IPS-NIHi11 (cell line): ENCODE data around the gene SCN9A.
"Not testable (repeated sequence)": the region's sequence is repeated elsewhere in the genome, so short reads cannot be mapped to it uniquely, and the experiment has no call there.

ENCODE experiments used
- DNase-seq: peaks from one replicate; pipeline ENCODE4 v3.0.0; 2012; ENCODE audit warnings: mixed read lengths, low spot score

The SCN9A gene

DNA sequence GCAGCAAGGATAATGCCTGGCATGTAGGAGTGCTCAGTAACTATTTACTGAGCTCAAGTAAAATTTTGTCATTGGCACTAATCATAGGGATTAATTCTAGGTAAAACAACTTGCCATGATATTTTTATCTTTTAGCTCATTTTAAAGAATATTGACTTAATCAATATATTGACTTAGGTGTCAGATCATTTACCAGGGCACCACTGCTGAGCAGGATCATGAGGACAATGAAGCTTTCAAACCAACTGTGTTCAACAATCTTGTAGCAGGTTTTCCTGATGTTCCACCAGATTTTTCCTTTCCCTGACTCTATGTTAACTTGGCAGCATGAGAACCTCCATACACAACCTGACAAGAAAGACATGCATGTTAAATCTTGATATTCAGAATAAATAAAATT, 133.4 kb downstream of the SCN9A start:
- no peak for DNase-seq

DNA sequence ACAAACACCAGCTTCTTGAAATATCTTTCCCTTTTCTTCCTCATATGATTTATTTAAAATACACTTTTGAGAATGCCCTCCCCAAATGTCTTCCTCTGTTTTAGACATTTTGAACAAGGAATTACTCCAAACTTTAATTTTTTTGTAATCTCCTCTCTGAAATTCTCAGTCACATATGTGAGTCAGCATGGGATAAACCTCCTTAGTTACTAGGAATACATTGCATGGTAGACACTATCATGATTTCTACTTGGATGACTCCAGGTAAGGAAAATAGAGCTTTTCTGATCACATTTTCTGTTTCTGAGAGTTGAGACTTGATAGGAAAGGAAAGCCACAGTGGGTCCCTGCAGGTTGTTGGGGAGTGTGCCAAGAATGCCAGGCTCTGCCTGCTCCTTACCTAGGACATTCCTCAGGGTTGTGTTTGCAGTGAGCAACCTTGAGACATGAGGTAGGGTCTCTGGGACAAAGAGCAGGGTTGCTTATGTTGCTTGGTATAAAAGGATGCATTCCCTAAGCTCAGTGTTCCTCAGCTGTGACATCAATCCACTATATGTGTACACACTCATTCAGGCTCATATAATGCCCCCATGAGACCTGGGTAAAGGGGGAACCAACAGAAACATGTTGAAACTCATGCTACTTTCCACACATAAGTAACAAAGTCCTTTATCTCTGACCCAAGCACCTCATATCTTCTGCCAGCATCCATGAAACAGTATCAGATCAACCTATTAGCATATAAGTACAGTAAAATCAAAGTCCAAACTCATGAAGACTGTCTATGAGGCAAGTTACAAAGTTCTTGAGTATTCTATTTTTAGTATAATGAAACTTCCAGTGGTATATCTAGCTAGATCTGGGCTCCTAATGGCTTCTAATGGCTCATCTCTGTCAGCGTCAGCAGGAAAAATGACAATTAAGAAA, 135.1 kb downstream of the SCN9A start:
- no peak for DNase-seq

DNA sequence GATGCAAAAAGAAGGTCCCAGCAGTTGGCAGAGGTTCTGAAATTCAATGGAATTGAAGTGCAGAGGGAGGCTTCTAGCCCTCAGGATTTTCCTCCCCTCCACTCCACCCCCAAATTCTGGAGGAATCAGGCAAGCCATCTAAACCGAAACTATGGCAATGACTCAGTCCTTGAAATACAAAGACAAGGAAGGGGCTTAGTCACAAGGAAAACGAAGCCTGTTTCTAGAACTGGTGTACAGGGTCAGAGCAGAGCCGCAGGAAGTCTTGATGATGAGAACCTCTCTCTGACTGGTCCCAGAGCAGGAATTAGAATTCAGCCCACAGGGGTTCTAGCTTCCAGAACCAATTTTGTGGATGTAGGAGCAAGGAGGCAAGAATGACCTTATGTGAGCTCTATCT, 136.2 kb downstream of the SCN9A start:
- no peak for DNase-seq

DNA sequence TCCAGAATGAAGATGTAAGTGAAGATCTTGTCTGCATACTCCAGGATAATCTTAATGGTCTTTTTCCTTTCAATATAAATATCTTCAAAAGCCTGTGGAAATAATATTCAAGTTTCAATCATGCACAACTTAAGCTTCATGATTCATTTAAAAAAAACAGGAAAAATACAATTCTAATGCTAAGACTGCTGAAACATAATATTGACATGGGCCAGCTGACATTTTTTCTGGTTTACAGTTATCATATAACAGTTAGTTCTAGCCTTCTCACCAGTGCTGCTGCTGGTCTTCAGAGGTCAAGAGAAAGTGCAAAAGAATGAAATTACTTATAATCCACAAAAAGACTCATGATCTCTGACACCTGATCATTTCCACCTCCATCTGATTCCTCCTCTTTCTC, 137.6 kb downstream of the SCN9A start:
- DNase-seq = no peak

DNA sequence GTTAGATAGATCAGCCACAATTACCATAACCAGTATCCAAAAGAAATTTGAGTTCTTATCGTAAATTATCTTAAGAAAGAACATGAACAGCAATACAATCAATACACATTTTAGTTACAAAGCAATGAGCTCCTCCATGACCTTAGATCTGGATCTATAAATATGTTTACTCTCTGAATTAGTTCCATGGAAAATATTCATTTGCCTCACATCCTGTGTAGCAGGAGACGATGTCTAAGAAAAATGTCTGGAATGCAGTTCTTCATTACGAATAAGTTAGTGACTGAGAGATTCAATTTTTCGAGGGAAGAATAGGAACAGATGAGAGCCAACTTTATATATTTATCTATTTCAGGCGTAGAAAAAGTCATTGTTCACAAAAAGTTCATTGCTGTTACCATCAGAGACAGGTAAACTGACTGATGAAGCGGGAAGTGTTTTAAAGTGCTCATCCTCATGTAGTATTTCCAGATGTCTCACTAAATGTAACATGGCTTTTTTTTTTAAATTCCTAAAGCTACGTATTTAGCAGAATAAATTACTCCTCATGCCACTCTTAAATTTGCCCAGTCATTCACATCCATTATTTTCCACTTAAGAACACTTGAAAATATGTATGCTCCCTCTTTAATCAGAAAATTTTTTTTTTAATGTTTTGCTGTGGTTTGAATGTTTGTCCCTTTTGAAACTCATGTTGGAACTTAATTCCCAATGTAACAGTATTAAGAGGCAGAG, 141.5 kb downstream of the SCN9A start:
- no peak for DNase-seq

DNA sequence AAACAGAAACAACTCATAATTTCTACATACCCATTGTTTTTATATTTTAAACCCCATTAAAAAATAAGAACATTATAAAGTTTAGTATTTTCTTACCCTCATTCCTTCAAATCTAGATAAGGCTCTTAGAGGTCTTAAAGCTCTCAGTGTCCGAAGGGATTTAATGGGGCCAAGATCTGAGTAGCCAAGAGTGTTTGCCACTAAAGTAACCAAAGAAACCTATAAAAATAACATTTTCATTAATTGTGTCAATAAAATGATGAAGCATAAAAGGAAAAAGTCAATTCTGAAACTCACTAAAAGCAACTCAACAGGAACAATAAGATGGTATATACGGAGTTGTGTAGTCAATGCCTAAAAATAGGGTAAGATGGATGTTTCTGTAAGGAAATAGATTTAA, 142.5 kb downstream of the SCN9A start:
- no peak for DNase-seq

DNA sequence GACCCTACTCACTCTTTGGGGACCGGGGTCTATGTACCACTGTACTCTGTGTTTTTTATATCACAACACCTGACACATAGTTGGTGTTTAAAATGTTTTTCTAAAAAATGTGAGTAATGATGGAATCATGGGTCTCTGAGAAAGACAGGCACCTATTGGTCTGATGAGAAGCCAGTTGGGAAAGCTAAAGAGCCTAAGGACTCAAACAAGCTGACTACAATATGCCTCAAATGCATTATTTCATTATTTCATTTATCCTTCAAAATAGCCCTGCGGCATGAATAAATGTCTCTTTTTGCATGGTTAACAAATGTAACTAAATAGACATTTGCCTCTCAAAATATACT, 145.0 kb downstream of the SCN9A start:
- no peak for DNase-seq

DNA sequence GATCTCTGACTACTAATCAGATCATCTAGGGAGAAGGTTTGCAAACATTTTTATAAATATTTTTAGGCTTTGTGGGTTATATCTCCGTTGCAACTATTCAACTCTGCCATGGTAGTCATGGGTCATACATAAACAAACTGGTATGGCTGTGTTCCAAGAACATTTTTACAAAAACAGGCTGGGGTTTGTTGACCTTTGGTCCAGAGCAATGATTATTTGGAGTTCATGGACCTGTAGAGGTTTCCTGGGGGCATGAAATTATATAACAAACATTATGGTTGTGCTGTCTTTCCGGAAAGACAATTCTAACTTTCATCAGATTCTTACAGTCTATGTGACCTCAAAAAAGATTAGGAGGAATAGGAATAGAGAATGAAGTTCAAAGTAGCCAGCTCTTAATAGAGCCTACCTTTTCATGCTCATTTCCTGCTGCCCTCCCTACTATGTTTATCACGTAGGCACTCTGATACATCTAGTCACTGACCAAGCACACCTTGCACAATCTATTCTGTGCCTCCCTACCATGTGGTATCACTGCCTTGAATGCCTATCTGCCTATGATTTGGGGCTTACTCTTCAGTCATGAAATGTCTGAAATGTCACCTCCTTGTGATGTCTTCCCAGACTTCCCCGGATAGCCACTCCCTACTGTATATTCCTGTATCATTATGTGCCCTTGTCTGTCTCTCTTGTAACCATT, 145.6 kb downstream of the SCN9A start:
- no peak for DNase-seq

DNA sequence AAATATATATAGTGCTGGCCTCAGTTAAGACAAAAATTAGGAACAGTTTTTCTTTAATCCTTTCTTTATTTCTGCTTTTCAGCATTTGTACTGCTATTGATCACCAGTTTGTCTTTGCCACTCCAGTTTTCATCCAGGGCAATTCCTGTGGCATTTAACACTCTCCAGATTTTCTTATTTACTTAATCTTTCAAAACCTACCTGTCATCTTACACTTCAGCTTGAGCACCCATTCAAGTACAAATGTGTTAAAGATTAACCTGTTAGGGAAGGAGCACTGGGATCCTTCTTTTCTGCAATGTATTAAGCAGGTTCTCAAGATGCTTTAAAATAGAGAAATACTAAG, 146.1 kb downstream of the SCN9A start:
- DNase-seq = no peak

DNA sequence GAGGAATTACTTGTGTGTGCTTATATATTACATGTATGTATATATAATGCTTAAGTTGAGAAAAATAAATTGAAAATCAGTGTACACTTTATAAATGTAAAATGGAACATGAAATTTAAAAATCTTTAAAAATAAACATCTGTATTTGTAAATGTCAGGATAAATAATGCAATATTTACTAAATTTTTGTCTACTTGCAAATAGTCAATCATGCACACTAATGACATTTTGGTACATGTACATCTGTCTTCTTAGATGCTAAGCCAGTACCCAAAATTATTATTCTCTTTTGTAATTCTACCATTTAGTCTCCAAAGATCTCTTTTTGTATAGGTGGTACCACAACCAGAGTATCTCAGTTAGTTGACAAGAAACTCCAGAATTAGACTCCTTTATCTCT, 151.5 kb downstream of the SCN9A start:
- DNase-seq = no peak

DNA sequence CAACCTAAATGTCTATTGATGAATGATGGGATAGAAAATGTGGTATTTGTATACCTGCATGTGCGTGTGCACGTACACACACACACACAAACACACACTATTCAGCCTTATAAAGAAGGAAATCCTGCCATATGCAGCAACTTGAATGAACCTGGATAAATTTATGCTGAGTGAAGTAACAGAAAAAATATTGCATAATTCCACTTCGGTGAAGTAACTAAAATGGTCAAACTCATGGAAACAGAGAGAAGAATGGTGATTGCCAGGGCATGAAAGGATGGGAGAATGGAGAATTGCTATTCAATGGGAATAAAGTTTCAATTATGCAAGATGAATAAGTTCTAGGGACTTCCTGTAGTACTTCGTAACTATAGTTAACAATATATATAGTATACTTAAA, 152.4 kb downstream of the SCN9A start:
- DNase-seq = no peak

DNA sequence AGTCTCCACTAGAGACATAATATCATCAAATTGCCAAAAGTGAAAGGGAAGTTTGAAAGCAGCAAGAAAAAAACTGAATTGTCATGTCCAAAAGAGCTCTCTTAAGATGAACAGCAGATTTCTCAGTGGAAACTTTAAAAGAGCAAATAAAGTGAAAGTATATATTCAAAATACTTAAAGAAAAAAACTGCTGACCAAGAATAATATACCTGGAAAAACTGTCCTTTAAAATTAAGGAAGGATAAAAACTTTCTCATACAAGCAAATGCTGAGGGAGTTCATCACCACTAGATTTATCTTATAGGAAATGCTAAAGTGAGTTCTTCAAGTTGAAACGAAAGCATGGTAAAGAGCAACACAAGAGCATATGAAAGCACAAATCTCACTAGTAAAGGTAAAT, 164.7 kb downstream of the SCN9A start:
- DNase-seq = no peak

DNA sequence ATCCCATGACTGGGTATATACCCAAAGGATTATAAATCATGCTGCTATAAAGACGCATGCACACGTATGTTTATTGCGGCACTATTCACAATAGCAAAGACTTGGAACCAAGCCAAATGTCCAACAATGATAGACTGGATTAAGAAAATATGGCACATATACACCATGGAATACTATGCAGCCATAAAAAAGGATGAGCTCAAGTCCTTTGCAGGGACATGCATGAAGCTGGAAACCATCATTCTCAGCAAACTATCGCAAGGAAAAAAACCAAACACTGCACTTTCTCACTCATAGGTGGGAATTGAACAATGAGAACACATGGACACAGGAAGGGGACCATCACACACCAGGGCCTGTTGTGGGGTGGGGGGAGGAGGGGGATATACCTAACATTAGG, 165.8 kb downstream of the SCN9A start:
- not testable (repeated sequence) for DNase-seq

DNA sequence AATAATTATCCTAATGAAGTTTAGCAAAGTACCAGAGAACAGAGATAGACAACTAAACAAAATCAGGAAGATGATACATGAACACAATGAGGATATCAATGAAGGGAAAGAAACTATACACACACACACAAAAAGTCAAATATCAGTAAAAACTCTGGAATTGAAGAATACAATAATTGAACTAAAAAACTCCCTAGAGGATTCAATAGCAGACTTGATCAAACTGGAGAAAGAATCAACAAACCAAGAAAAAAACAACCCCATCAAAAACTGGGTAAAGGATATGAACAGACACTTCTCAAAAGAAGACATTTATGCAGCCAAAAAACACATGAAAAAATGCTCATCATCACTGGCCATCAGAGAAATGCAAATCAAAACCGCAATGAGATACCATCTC, 166.4 kb downstream of the SCN9A start:
- not testable (repeated sequence) for DNase-seq

DNA sequence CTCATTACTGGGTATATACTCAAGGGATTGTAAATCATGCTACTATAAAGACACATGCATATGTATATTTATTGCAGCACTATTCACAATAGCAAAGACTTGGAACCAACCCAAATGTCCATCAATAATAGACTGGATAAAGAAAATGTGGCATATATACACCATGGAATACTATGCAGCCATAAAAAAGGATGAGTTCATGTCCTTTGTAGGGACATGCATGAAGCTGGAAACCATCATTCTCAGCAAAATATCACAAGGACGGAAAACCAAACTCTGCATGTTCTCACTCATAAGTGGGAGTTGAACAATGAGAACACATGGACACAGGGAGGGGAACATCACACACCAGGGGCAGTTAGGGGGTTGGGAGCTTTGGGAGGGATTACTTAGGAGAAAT, 169.6 kb downstream of the SCN9A start:
- DNase-seq = not testable (repeated sequence)

DNA sequence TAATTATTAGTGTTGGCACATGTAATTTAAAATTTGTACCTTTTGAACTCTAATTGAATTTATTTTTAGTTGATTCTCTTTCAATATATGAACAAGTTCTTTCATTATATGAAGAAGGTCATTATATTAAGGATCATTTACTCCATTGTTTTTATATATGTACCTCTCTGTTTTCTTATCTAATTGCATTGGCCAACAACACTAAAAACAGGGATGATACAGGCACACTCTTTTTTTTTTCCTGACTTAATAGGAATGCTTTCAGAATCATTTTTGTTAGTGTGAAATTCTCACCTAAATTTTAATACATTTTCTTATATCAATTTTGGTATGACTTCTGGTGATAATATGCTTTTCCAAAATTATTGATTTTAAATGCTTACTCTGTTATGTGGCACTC, 173.0 kb downstream of the SCN9A start:
- no peak for DNase-seq

DNA sequence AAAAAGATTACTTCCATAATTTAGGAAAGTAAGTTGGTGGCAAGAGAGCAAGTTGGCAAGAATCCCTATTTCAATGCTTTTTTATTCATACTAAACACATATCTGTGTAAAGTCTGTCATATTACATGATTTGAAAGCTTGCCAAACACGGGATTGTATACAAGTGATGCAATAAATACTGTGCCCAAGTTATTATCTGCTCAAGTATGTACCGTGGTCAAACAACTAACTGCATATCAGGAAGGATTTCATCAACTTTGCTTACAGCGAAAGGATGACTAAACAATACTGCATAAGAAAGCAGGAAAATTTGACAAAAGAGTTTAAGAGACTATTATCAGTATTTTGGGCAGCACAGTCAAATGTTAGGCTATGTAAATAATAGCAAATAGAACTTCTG, 178.3 kb downstream of the SCN9A start:
- DNase-seq = no peak

DNA sequence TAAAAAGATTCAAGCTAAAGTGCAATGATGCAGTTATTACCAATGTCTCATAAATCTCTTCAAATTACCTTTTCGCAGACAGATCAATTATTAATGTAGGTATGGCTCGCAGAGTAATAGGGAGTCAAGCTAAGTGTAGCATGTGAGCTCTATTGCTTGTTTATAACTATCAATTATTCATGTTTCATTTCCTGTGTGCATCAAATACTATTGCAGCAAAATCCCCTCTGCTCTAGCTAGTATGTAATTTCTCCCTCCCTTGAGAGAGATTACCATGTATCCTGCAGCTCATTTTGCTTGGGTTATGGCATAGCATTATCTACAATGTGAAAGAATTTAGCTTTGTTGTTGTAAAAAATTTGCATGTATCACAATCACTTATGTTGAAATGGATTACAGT, 182.3 kb downstream of the SCN9A start:
- DNase-seq = no peak

DNA sequence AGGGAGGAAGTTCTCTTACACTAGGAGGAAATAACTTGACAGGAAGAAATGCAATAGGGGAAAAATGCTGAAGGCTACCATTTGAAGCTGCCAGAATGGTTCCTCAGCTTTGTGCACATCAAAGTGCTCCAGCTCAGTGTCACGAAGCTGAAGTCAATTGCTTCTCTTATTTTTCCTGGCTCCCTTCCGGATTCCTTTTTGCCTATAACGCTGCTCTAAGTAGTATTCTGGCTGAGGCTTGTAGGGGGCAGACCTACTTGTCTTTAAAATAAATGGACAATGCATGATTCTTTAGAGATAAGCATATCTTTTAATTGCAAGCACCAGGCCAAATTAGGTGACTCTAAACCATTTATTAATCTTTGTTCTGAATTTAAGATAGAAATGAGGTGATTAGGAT, 187.7 kb downstream of the SCN9A start:
- DNase-seq = no peak

DNA sequence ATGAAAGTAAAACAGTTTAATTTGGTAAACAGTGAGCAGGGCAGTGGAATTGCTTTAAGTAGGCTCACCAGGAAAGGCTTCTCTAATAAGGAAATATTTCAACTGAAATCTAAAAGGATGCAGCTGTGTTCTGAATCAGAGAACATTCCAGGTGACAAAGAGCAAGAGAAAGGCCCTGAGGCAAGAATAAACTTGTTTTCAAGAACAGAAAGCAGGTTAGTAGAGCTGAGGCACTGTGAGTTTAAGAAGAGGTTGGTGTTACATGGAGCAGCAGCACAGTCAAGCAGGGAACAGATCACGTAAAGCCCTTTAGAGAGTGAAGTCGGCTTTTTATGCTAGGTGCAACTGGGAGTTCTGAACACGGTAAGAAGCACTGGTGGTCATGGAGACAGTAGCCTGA, 191.0 kb downstream of the SCN9A start:
- DNase-seq = no peak

DNA sequence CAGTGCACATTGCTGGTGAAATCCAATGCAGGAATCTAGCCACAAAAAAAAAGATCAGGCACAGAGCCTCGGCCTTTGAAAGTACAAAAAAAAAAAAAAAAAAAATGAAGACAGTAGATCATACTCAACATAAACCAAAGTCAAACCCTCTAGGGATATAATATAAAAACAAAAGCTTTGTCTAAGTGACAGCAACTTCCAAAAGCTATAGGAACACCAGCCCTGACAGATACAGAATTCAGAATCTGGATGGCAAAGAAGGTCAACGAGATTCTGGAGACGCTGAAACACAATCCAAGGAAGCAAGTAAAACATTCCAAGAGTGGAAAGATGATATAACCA, 194.0 kb downstream of the SCN9A start:
- DNase-seq = no peak

DNA sequence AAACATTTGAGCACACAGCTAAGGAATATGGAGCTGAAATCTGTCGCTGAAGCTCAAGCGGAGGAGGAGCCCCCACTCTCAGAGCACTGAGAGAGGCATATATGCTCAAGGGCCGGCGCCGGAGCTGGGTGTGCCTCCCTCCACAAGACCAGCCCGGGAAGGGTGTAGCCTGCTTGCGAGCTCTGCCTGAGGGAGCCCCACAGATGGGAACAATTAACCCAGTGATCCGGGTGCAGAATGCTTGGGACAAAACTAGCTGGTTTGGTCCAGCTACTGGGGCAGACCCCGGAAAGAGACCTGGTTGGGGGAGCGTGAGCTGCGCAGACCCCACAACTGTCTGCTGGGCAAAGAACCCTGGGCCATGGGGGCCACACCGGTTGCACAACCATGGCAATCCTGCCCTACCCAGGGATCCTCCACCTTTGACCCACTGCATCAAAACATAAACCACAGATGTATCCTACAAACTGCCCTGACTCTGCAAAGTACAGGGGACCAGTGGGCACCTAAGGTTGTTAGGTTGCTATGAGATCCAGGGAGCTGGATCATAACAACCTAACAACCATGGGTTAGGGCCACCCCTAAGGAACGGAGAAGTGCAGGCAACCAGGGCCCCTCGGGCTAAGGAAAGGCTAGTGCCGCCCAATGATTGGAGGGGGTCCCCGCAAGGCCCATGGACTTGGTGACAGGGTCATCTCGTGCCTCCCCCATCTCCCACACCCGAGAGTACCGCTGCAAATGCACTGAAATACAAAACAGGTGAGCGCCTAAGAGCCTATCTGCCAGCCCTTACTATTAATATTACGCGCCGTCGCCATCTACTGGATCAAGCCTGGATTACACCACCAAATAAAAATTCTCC, 194.6 kb downstream of the SCN9A start:
- DNase-seq = peak; percentile 62
